ENCODE data around the gene IFNA14. TPM values are rescaled to one million over a fixed set of nuclear protein-coding genes. Genes with fewer than 3 reads are reported as not detected.

Gene IFNA14
- total RNA-seq, 1 experiment from 2014 or later: not detected

DNA sequence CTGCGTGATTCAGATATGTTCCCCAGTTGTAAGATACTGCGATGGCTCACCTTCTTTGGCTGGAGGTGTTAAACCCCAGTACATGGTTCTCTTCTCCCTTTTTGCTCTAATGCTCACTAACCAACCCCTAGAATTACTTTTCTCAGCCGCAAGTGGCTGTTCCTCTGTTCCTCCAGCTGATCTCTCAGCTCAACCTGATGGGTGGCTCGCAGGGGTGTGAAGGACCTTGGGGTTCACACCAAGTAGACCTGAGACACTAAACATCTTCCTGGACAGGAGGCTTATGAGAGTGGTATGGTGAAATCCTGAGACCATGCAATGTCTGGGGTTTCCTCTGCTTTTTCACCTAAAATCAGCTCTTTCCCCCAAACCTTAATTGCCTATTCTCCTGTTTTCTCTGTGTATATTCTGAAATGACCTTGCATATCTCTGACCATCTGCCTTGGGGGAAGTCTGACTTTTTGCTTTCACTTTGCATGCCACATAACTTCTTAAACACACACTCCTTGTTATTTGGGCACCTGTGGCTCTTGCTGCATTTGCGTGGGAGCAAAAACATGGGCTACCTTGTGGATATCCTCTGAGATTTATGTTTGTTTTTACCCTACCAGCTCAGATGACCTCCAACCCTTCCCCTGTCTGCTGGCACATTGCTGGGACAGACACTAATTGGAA, 15.9 kb upstream of the IFNA14 start:
- Histone ChIP-seq H3K79me2 (ENCODE audit: low read depth) (no peaks in the 10 kb centered on the region), H3K9me2 (ENCODE audit: insufficient read depth) (no peaks in the 10 kb centered on the region), H3K4me1 (replicated peaks; ENCODE audit: insufficient read depth) (no peaks in the 10 kb centered on the region), H3K27ac (no peak overlapping the region), H3K4me2 (no peak overlapping the region), H2AFZ (no peak overlapping the region), H3K36me3 (ENCODE audit: low read depth) (no peaks in the 10 kb centered on the region), H3F3A (ENCODE audit: insufficient read depth, low read depth) (no peaks in the 10 kb centered on the region), H3K9me3 (ENCODE audit: insufficient read depth, low read depth) (no peaks in the 10 kb centered on the region), H4K20me1 (ENCODE audit: insufficient read depth) (no peaks in the 10 kb centered on the region), H3K4me3 (no peak overlapping the region), H3K27me3 (ENCODE audit: insufficient read depth, low read depth) (no peaks in the 10 kb centered on the region)
- CTCF ChIA-PET: no interaction called here
- DNase-seq: no peak
- POLR2A ChIA-PET (ENCODE audit: unreplicated experiment): no interaction called here
- TF ChIP-seq, protein P1, sequence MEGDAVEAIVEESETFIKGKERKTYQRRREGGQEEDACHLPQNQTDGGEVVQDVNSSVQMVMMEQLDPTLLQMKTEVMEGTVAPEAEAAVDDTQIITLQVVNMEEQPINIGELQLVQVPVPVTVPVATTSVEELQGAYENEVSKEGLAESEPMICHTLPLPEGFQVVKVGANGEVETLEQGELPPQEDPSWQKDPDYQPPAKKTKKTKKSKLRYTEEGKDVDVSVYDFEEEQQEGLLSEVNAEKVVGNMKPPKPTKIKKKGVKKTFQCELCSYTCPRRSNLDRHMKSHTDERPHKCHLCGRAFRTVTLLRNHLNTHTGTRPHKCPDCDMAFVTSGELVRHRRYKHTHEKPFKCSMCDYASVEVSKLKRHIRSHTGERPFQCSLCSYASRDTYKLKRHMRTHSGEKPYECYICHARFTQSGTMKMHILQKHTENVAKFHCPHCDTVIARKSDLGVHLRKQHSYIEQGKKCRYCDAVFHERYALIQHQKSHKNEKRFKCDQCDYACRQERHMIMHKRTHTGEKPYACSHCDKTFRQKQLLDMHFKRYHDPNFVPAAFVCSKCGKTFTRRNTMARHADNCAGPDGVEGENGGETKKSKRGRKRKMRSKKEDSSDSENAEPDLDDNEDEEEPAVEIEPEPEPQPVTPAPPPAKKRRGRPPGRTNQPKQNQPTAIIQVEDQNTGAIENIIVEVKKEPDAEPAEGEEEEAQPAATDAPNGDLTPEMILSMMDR (conservative IDR thresholded peaks at IDR 0.05): no peak
- no peak for TF ChIP-seq EZH2 (IDR thresholded peaks at IDR 0.05; ENCODE audit: low read depth)
- BruUV-seq (replicated peaks): no TSS peak
- intact Hi-C loops (cut with micrococcal nuclease; ENCODE audit: unreplicated experiment): no loop called here

DNA sequence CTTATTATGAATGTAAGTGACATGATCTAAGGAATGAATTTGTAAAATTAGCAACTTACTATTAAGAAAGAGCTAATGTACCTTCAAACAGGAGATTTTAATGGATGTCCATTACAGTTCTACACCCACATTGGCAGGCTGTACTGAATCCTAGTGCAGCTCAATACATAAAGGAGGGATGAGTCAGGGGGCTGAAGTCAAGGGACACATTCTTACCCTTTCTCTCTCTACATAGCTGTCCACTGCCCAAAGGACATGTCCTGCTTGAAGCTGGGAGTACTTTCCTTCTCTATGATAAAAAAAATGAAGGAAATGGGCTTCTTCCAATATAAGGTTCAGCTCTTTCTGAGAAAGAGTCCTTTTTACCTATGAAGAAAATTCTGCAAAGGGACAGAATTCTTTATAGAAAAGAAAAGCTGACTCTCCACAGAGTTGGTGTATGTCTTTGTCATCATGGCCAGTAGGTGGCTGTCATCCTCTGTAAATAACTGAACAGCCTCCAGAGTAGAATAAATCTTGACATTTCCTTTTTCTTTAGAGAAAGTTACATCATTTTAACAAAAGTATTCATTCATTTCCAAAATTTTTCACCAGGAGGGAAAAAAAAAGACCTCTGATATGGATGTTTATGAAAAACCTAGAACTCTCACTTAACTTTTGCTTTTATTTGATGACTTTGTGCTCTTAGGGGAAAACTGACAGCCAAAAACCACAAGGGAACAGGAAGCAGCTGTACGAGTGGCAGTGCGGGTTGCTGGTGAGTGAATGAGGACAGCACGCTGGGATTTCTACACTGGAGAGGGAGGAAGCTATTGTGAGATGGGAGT, 13.1 kb upstream of the IFNA14 start:
- Histone ChIP-seq H2AFZ (no peak overlapping the region), H3K4me2 (peak overlapping the region; percentile 50)
- CTCF ChIA-PET: interaction anchor here (0.6 to 1.2 kb wide), 4 partner anchors 12 to 1054 kb away, joined by 3 to 7 read pairs (median 3); no protein-coding TSS in a partner anchor

GRCh38 chr9:21251638-21252037, 11.8 kb upstream of the IFNA14 start:
- Histone ChIP-seq H3F3A (ENCODE audit: insufficient read depth, low read depth) (no peaks in the 10 kb centered on the region), H3K4me2 (no peak overlapping the region), H3K4me1 (replicated peaks; ENCODE audit: insufficient read depth) (no peaks in the 10 kb centered on the region), H4K20me1 (ENCODE audit: insufficient read depth) (no peaks in the 10 kb centered on the region), H3K27ac (no peak overlapping the region), H3K9me3 (ENCODE audit: insufficient read depth, low read depth) (no peaks in the 10 kb centered on the region), H3K79me2 (ENCODE audit: low read depth) (no peaks in the 10 kb centered on the region), H3K27me3 (ENCODE audit: insufficient read depth, low read depth) (no peaks in the 10 kb centered on the region), H2AFZ (no peak overlapping the region), H3K36me3 (ENCODE audit: low read depth) (no peaks in the 10 kb centered on the region), H3K4me3 (no peak overlapping the region), H3K9me2 (ENCODE audit: insufficient read depth) (no peaks in the 10 kb centered on the region)
- ChIA-PET CTCF (no interaction called here), POLR2A (ENCODE audit: unreplicated experiment) (interaction anchor here (0.7 kb wide), 1 partner anchor 257 kb away, joined by 9 read pairs; no protein-coding TSS in a partner anchor)
- no TSS peak for BruUV-seq (replicated peaks)
- no peak for DNase-seq
- no peak for TF ChIP-seq EZH2 (IDR thresholded peaks at IDR 0.05; ENCODE audit: low read depth)
- TF ChIP-seq, protein P1 (conservative IDR thresholded peaks at IDR 0.05): no peak
- intact Hi-C loops (cut with micrococcal nuclease; ENCODE audit: unreplicated experiment): loop anchor here (5.0 kb wide), 4 partner anchors 66 to 561 kb away; partner anchors contain the start of gene IFNA8

More for the DNA sequence above, 13.1 kb upstream of the IFNA14 start:
- H3K4me3 ChIP-seq: no peak overlapping the region
- no TSS peak for BruUV-seq (replicated peaks)
- intact Hi-C loops (cut with micrococcal nuclease; ENCODE audit: unreplicated experiment): loop anchor here (5.0 kb wide), 4 partner anchors 64 to 559 kb away; partner anchors contain the start of gene IFNA8
- H3K27ac ChIP-seq: no peak overlapping the region
- H3K9me2 ChIP-seq (ENCODE audit: insufficient read depth): no peaks in the 10 kb centered on the region
- no peaks in the 10 kb centered on the region for H3F3A ChIP-seq (ENCODE audit: insufficient read depth, low read depth)
- POLR2A ChIA-PET (ENCODE audit: unreplicated experiment): interaction anchor here (0.7 kb wide), 1 partner anchor 194 kb away, joined by 4 read pairs; no protein-coding TSS in a partner anchor
- H3K27me3 ChIP-seq (ENCODE audit: insufficient read depth, low read depth): no peaks in the 10 kb centered on the region
- no peaks in the 10 kb centered on the region for H3K4me1 ChIP-seq (replicated peaks; ENCODE audit: insufficient read depth)
- H3K79me2 ChIP-seq (ENCODE audit: low read depth): no peaks in the 10 kb centered on the region
- no peaks in the 10 kb centered on the region for H4K20me1 ChIP-seq (ENCODE audit: insufficient read depth)
- no peaks in the 10 kb centered on the region for H3K36me3 ChIP-seq (ENCODE audit: low read depth)
- TF ChIP-seq, protein P1 (conservative IDR thresholded peaks at IDR 0.05): peak; percentile 74
- no peak for TF ChIP-seq EZH2 (IDR thresholded peaks at IDR 0.05; ENCODE audit: low read depth)
- peak in 1 of 2 experiments; percentile 5 for DNase-seq
- H3K9me3 ChIP-seq (ENCODE audit: insufficient read depth, low read depth): no peaks in the 10 kb centered on the region

All from PC-9 (cell line).